ENCODE measurements around the gene AARS2.
A peak's percentile ranks its signal among the peaks of the same experiment; 100 is the strongest.

AARS2 gene

GRCh38 chr6:44277763-44278162 is 35.4 kb downstream of the AARS2 start:
- Histone ChIP-seq H3K27me3 (ENCODE audit: control insufficient read depth in 1 of 2, insufficient read depth in 2 of 2, low read length in 2 of 2) (peaks cover 44 to 46% of the 10 kb centered on the region in 2 donors), H3K4me1 (ENCODE audit: control insufficient read depth in 1 of 2, insufficient read depth in 2 of 2, low read length in 2 of 2) (no peaks in the 10 kb centered on the region), H3K27ac (ENCODE audit: low read depth, low read length) (no peak overlapping the region), H3K9ac (ENCODE audit: low read depth in 1 of 2, low read length in 2 of 2) (no peak overlapping the region), H3K36me3 (ENCODE audit: control insufficient read depth in 1 of 2, insufficient read depth in 2 of 2, low read length in 2 of 2) (no peaks in the 10 kb centered on the region), H3K4me3 (ENCODE audit: low read depth in 1 of 2, low read length in 2 of 2) (no peak overlapping the region), H3K9me3 (ENCODE audit: control insufficient read depth in 1 of 2, low read length in 2 of 2) (no peaks in the 10 kb centered on the region)

GRCh38 chr6:44276667-44277640 is 36.2 kb downstream of the AARS2 start:
- Histone ChIP-seq H3K36me3 (ENCODE audit: control insufficient read depth in 1 of 2, insufficient read depth in 2 of 2, low read length in 2 of 2) (no peaks in the 10 kb centered on the region), H3K27me3 (ENCODE audit: control insufficient read depth in 1 of 2, insufficient read depth in 2 of 2, low read length in 2 of 2) (peaks cover 52 to 54% of the 10 kb centered on the region in 2 donors), H3K9me3 (ENCODE audit: control insufficient read depth in 1 of 2, low read length in 2 of 2) (no peaks in the 10 kb centered on the region), H3K4me3 (ENCODE audit: low read depth in 1 of 2, low read length in 2 of 2) (no peak overlapping the region), H3K27ac (ENCODE audit: low read depth, low read length) (no peak overlapping the region), H3K4me1 (ENCODE audit: control insufficient read depth in 1 of 2, insufficient read depth in 2 of 2, low read length in 2 of 2) (no peaks in the 10 kb centered on the region), H3K9ac (ENCODE audit: low read depth in 1 of 2, low read length in 2 of 2) (no peak overlapping the region)

- H3K27ac ChIP-seq (ENCODE audit: low read depth, low read length): no peak overlapping the region
- H3K4me3 ChIP-seq (ENCODE audit: low read depth in 1 of 2, low read length in 2 of 2): peak overlapping the region in 1 of 2 donors; percentile 28
- H3K9ac ChIP-seq (ENCODE audit: low read depth in 1 of 2, low read length in 2 of 2): no peak overlapping the region
- no peaks in the 10 kb centered on the region for H3K36me3 ChIP-seq (ENCODE audit: control insufficient read depth in 1 of 2, insufficient read depth in 2 of 2, low read length in 2 of 2)
- H3K9me3 ChIP-seq (ENCODE audit: control insufficient read depth in 1 of 2, low read length in 2 of 2): no peaks in the 10 kb centered on the region
- H3K4me1 ChIP-seq (ENCODE audit: control insufficient read depth in 1 of 2, insufficient read depth in 2 of 2, low read length in 2 of 2): peaks cover 0 to 3% of the 10 kb centered on the region in 2 donors
- peaks cover 61 to 63% of the 10 kb centered on the region in 2 donors for H3K27me3 ChIP-seq (ENCODE audit: control insufficient read depth in 1 of 2, insufficient read depth in 2 of 2, low read length in 2 of 2)
Observed at GRCh38 chr6:44275749-44276648, 37.1 kb downstream of the AARS2 start.

GRCh38 chr6:44275271-44275748 is 37.8 kb downstream of the AARS2 start:
- no peaks in the 10 kb centered on the region for H3K9me3 ChIP-seq (ENCODE audit: control insufficient read depth in 1 of 2, low read length in 2 of 2)
- no peaks in the 10 kb centered on the region for H3K36me3 ChIP-seq (ENCODE audit: control insufficient read depth in 1 of 2, insufficient read depth in 2 of 2, low read length in 2 of 2)
- peaks cover 62 to 63% of the 10 kb centered on the region in 2 donors for H3K27me3 ChIP-seq (ENCODE audit: control insufficient read depth in 1 of 2, insufficient read depth in 2 of 2, low read length in 2 of 2)
- H3K4me1 ChIP-seq (ENCODE audit: control insufficient read depth in 1 of 2, insufficient read depth in 2 of 2, low read length in 2 of 2): peaks cover 0 to 3% of the 10 kb centered on the region in 2 donors
- H3K4me3 ChIP-seq (ENCODE audit: low read depth in 1 of 2, low read length in 2 of 2): no peak overlapping the region
- no peak overlapping the region for H3K9ac ChIP-seq (ENCODE audit: low read depth in 1 of 2, low read length in 2 of 2)
- H3K27ac ChIP-seq (ENCODE audit: low read depth, low read length): no peak overlapping the region

GRCh38 chr6:44273617-44274016 is 39.5 kb downstream of the AARS2 start:
- Histone ChIP-seq H3K27me3 (ENCODE audit: control insufficient read depth in 1 of 2, insufficient read depth in 2 of 2, low read length in 2 of 2) (peaks cover 68 to 70% of the 10 kb centered on the region in 2 donors), H3K9ac (ENCODE audit: low read depth in 1 of 2, low read length in 2 of 2) (no peak overlapping the region), H3K4me3 (ENCODE audit: low read depth in 1 of 2, low read length in 2 of 2) (no peak overlapping the region), H3K4me1 (ENCODE audit: control insufficient read depth in 1 of 2, insufficient read depth in 2 of 2, low read length in 2 of 2) (peaks cover 0 to 3% of the 10 kb centered on the region in 2 donors), H3K27ac (ENCODE audit: low read depth, low read length) (no peak overlapping the region), H3K9me3 (ENCODE audit: control insufficient read depth in 1 of 2, low read length in 2 of 2) (no peaks in the 10 kb centered on the region), H3K36me3 (ENCODE audit: control insufficient read depth in 1 of 2, insufficient read depth in 2 of 2, low read length in 2 of 2) (no peaks in the 10 kb centered on the region)

GRCh38 chr6:44272999-44273566 is 40.1 kb downstream of the AARS2 start:
- Histone ChIP-seq H3K9ac (ENCODE audit: low read depth in 1 of 2, low read length in 2 of 2) (no peak overlapping the region), H3K4me1 (ENCODE audit: control insufficient read depth in 1 of 2, insufficient read depth in 2 of 2, low read length in 2 of 2) (peaks cover 0 to 3% of the 10 kb centered on the region in 2 donors), H3K9me3 (ENCODE audit: control insufficient read depth in 1 of 2, low read length in 2 of 2) (no peaks in the 10 kb centered on the region), H3K4me3 (ENCODE audit: low read depth in 1 of 2, low read length in 2 of 2) (no peak overlapping the region), H3K27me3 (ENCODE audit: control insufficient read depth in 1 of 2, insufficient read depth in 2 of 2, low read length in 2 of 2) (peaks cover 69 to 73% of the 10 kb centered on the region in 2 donors), H3K36me3 (ENCODE audit: control insufficient read depth in 1 of 2, insufficient read depth in 2 of 2, low read length in 2 of 2) (no peaks in the 10 kb centered on the region), H3K27ac (ENCODE audit: low read depth, low read length) (no peak overlapping the region)

- Histone ChIP-seq H3K9me3 (ENCODE audit: control insufficient read depth in 1 of 2, low read length in 2 of 2) (no peaks in the 10 kb centered on the region), H3K27me3 (ENCODE audit: control insufficient read depth in 1 of 2, insufficient read depth in 2 of 2, low read length in 2 of 2) (peaks cover 64 to 67% of the 10 kb centered on the region in 2 donors), H3K9ac (ENCODE audit: low read depth in 1 of 2, low read length in 2 of 2) (no peak overlapping the region), H3K36me3 (ENCODE audit: control insufficient read depth in 1 of 2, insufficient read depth in 2 of 2, low read length in 2 of 2) (no peaks in the 10 kb centered on the region), H3K27ac (ENCODE audit: low read depth, low read length) (no peak overlapping the region), H3K4me1 (ENCODE audit: control insufficient read depth in 1 of 2, insufficient read depth in 2 of 2, low read length in 2 of 2) (peaks cover 0 to 3% of the 10 kb centered on the region in 2 donors), H3K4me3 (ENCODE audit: low read depth in 1 of 2, low read length in 2 of 2) (no peak overlapping the region)
Observed at GRCh38 chr6:44272529-44272928, 40.6 kb downstream of the AARS2 start.

- H3K27me3 ChIP-seq (ENCODE audit: control insufficient read depth in 1 of 2, insufficient read depth in 2 of 2, low read length in 2 of 2): peaks cover 58 to 64% of the 10 kb centered on the region in 2 donors
- no peak overlapping the region for H3K27ac ChIP-seq (ENCODE audit: low read depth, low read length)
- H3K4me1 ChIP-seq (ENCODE audit: control insufficient read depth in 1 of 2, insufficient read depth in 2 of 2, low read length in 2 of 2): peaks cover 0 to 3% of the 10 kb centered on the region in 2 donors
- H3K36me3 ChIP-seq (ENCODE audit: control insufficient read depth in 1 of 2, insufficient read depth in 2 of 2, low read length in 2 of 2): no peaks in the 10 kb centered on the region
- no peaks in the 10 kb centered on the region for H3K9me3 ChIP-seq (ENCODE audit: control insufficient read depth in 1 of 2, low read length in 2 of 2)
- H3K4me3 ChIP-seq (ENCODE audit: low read depth in 1 of 2, low read length in 2 of 2): no peak overlapping the region
- no peak overlapping the region for H3K9ac ChIP-seq (ENCODE audit: low read depth in 1 of 2, low read length in 2 of 2)
Observed at GRCh38 chr6:44271914-44272313, 41.2 kb downstream of the AARS2 start.

- no peak overlapping the region for H3K4me3 ChIP-seq (ENCODE audit: low read depth in 1 of 2, low read length in 2 of 2)
Observed at GRCh38 chr6:44271406-44271723, 41.8 kb downstream of the AARS2 start.

More at GRCh38 chr6:44271406-44271723, 41.8 kb downstream of the AARS2 start:
- H3K9me3 ChIP-seq (ENCODE audit: control insufficient read depth in 1 of 2, low read length in 2 of 2): no peaks in the 10 kb centered on the region
- H3K4me1 ChIP-seq (ENCODE audit: control insufficient read depth in 1 of 2, insufficient read depth in 2 of 2, low read length in 2 of 2): peaks cover 0 to 3% of the 10 kb centered on the region in 2 donors
- no peak overlapping the region for H3K27ac ChIP-seq (ENCODE audit: low read depth, low read length)
- H3K36me3 ChIP-seq (ENCODE audit: control insufficient read depth in 1 of 2, insufficient read depth in 2 of 2, low read length in 2 of 2): no peaks in the 10 kb centered on the region
- H3K9ac ChIP-seq (ENCODE audit: low read depth in 1 of 2, low read length in 2 of 2): no peak overlapping the region
- H3K27me3 ChIP-seq (ENCODE audit: control insufficient read depth in 1 of 2, insufficient read depth in 2 of 2, low read length in 2 of 2): peaks cover 52 to 58% of the 10 kb centered on the region in 2 donors

All from duodenal mucosa (tissue), 2 donors.